Erythroblast (primary cell): ENCODE results near the gene RRP36.

Experiments used
- GATA1 ChIP-seq: IDR thresholded peaks from 2 replicates; pipeline ENCODE4 v1.6.1; 2011; ENCODE audit warnings: low read depth, mild to moderate bottlenecking, control low read depth, low read length, moderate library complexity
- POLR2A ChIP-seq: IDR thresholded peaks from 2 replicates; pipeline ENCODE4 v1.6.1; 2011; ENCODE audit warnings: mild to moderate bottlenecking, low read length

DNA sequence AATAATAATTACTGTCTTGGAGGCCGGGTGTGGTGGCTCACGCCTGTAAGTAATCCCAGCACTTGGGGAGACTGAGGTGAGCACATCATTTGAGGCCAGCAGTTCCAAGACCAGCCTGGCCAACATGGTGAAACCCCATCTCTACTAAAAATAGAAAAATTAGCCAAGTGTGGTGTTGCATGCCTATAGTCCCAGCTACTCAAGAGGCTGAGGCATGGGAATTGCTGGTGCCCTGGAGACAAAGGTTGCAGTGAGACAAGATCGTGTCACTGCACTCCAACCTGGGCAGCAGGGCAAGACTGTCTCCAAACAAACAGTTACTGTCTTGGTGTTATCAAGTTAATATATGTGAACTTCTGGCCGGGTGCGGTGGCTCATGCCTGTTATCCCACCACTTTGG lies 4.9 kb downstream of the RRP36 start:
- TF ChIP-seq POLR2A (no peak), GATA1 (no peak)
